CD4-positive, alpha-beta T cell (primary cell): ENCODE data around the gene ROPN1L. TPM values are rescaled to one million over a fixed set of nuclear protein-coding genes. Genes with fewer than 3 reads are reported as not detected.

Experiments
- ATAC-seq: fragments of 200-7000 bp; cut with Tn5 transposase; one replicate; pipeline ENCODE4 v1.10.0; 2022; ENCODE audit warnings: mild to moderate bottlenecking; ENCODE audit not compliant: poor library complexity
- CTCF ChIA-PET: fragments of 350-600 bp; sonication (Branson Sonifier 250); formaldehyde crosslinking; loops from one replicate; lab custom pipeline; 2021; ENCODE audit warnings: antibody characterized with exemption, inconsistent platforms; lab: Charles Lee
- POLR2A ChIA-PET: fragments of 350-600 bp; sonication (Branson Sonifier 250); formaldehyde crosslinking; loops from one replicate; lab custom pipeline; 2021; ENCODE audit warnings: antibody characterized with exemption, inconsistent platforms; lab: Charles Lee
- DNase-seq, 14 experiments: peaks; one replicate each; pipeline ENCODE4 v3.0.0-alpha.2; 2013 to 2020; ENCODE audit warnings: mixed read lengths in 2 of 14
- H3K27ac ChIP-seq, 2 donors: one replicate each; pipeline versions ENCODE4 v1.5.1 to v1.7.0; 2013; ENCODE audit warnings: low read length in 2 of 2, low read depth in 1 of 2, mild to moderate bottlenecking in 1 of 2
- H3K27me3 ChIP-seq, 2 experiments: 1 replicate in 1 of 2; 2 replicates in 1 of 2; pipeline versions ENCODE4 v1.6.1 to v1.7.0; 2013; ENCODE audit warnings: low read length in 2 of 2, control low read depth in 1 of 2, mild to moderate bottlenecking in 1 of 2, moderate library complexity in 1 of 2; ENCODE audit not compliant: insufficient read depth in 2 of 2, control insufficient read depth in 1 of 2
- H3K36me3 ChIP-seq: one replicate; pipeline ENCODE4 v1.6.1; 2013; ENCODE audit warnings: low read length, control low read depth; ENCODE audit not compliant: insufficient read depth
- H3K4me1 ChIP-seq: one replicate; pipeline ENCODE4 v1.6.1; 2013; ENCODE audit warnings: low read length, control low read depth; ENCODE audit not compliant: insufficient read depth
- H3K4me3 ChIP-seq: one replicate; pipeline ENCODE4 v1.5.1; 2013; ENCODE audit warnings: mild to moderate bottlenecking, low read length, moderate library complexity
- H3K9me3 ChIP-seq, 2 experiments: 1 replicate in 1 of 2; 2 replicates in 1 of 2; pipeline versions ENCODE4 v1.6.1 to v1.7.0; 2013; ENCODE audit warnings: low read length in 2 of 2, mild to moderate bottlenecking in 2 of 2, control low read depth in 1 of 2, moderate library complexity in 1 of 2; ENCODE audit not compliant: control insufficient read depth in 1 of 2, insufficient read depth in 1 of 2
- H3K27ac Mint-ChIP-seq: one replicate; pipeline ENCODE4 v1.8.0; 2020; ENCODE audit warnings: mixed read lengths
- H3K27me3 Mint-ChIP-seq: one replicate; pipeline ENCODE4 v1.8.0; 2021; ENCODE audit warnings: mixed read lengths
- H3K36me3 Mint-ChIP-seq: one replicate; pipeline ENCODE4 v1.8.0; 2021; ENCODE audit warnings: low read depth, mixed read lengths
- H3K4me1 Mint-ChIP-seq: one replicate; pipeline ENCODE4 v1.8.0; 2021; ENCODE audit warnings: low read depth, mixed read lengths
- H3K4me3 Mint-ChIP-seq: one replicate; pipeline ENCODE4 v1.8.0; 2020; ENCODE audit warnings: mild to moderate bottlenecking, mixed read lengths
- H3K9me3 Mint-ChIP-seq: one replicate; pipeline ENCODE4 v1.8.0; 2020; ENCODE audit warnings: mixed read lengths
- intact Hi-C, 2 experiments: fragments of 100-400 bp; cut with DNase I in 1 of 2; cut with micrococcal nuclease in 1 of 2; formaldehyde crosslinking; loops; one replicate each; pipeline versions ENCODE4 v1.15.1 to v1.9.0; 2023 to 2025; cut with DNase I, micrococcal nuclease
- total RNA-seq, 174 experiments: library from RNA in 2 of 174; stranded (reverse) in 2 of 174; gene quantifications; one replicate each; pipeline ENCODE4 v1.2.3 and lab custom pipeline; 2021 to 2026
- TF ChIP-seq, protein P1 (sequence below): fragments of 200-600 bp; IDR thresholded peaks from one replicate; pipeline ENCODE4 v1.8.0; 2022; ENCODE audit warnings: antibody characterized with exemption, mild to moderate bottlenecking

Gene ROPN1L
- total RNA-seq, 2 experiments from 2014 or later, result 0.42 to 0.58 TPM

DNA sequence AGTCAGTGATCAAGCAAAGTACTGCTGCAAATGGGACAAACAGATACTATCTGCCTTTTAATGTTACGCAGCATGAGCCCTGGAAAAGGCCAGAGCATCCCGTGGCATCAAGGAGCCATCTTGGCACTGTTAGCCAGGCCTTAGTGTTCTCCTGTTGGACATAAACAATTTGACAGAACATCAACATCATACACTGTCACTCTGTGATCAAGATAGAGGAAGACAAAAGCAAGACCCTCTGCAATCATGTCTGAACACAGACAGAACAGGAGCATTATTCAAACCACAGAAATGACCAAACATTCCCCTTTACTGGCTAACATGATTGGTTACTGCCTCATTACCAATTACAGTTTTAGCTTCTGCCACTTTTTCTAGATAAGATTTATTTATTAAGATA is 21.2 kb upstream of the ROPN1L start:
- CTCF ChIA-PET, result interaction anchor here (1.2 kb wide), 1 partner anchor 136 kb away, joined by 3 read pairs; no protein-coding TSS in a partner anchor
- peak overlapping the region; percentile 61 for H3K27ac Mint-ChIP-seq

GRCh38 chr5:10420932-10421331 is 20.7 kb upstream of the ROPN1L start:
- no peak overlapping the region for H3K4me3 Mint-ChIP-seq
- H3K9me3 Mint-ChIP-seq, result no peaks in the 10 kb centered on the region
- no peaks in the 10 kb centered on the region for H3K27me3 Mint-ChIP-seq
- intact Hi-C loops, result loop anchor here (5.0 kb wide), 2 partner anchors 59 to 139 kb away; no protein-coding TSS in a partner anchor
- Histone ChIP-seq H3K27ac (no peak overlapping the region), H3K27me3 (no peaks in the 10 kb centered on the region), H3K9me3 (no peaks in the 10 kb centered on the region), H3K4me3 (no peak overlapping the region), H3K36me3 (peaks cover 62% of the 10 kb centered on the region), H3K4me1 (peaks cover 9% of the 10 kb centered on the region)
- ATAC-seq, result no peak
- POLR2A ChIA-PET, result interaction anchor here (0.5 to 4.0 kb wide), 3 partner anchors 23 to 68 kb away, joined by 3 to 22 read pairs (median 4); partner anchors contain the start of gene MARCHF6
- CTCF ChIA-PET, result interaction anchor here (1.2 kb wide), 1 partner anchor 137 kb away, joined by 3 read pairs; no protein-coding TSS in a partner anchor
- H3K27ac Mint-ChIP-seq, result peak overlapping the region; percentile 61
- TF ChIP-seq, protein P1, sequence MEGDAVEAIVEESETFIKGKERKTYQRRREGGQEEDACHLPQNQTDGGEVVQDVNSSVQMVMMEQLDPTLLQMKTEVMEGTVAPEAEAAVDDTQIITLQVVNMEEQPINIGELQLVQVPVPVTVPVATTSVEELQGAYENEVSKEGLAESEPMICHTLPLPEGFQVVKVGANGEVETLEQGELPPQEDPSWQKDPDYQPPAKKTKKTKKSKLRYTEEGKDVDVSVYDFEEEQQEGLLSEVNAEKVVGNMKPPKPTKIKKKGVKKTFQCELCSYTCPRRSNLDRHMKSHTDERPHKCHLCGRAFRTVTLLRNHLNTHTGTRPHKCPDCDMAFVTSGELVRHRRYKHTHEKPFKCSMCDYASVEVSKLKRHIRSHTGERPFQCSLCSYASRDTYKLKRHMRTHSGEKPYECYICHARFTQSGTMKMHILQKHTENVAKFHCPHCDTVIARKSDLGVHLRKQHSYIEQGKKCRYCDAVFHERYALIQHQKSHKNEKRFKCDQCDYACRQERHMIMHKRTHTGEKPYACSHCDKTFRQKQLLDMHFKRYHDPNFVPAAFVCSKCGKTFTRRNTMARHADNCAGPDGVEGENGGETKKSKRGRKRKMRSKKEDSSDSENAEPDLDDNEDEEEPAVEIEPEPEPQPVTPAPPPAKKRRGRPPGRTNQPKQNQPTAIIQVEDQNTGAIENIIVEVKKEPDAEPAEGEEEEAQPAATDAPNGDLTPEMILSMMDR, result no peak
- no peak for DNase-seq
- H3K4me1 Mint-ChIP-seq, result peaks cover 43% of the 10 kb centered on the region
- H3K36me3 Mint-ChIP-seq, result peaks cover 97% of the 10 kb centered on the region

More for the DNA sequence above, 21.2 kb upstream of the ROPN1L start:
- H3K9me3 Mint-ChIP-seq, result no peaks in the 10 kb centered on the region
- Histone ChIP-seq H3K27me3 (no peaks in the 10 kb centered on the region), H3K36me3 (peaks cover 62% of the 10 kb centered on the region), H3K27ac (no peak overlapping the region), H3K9me3 (no peaks in the 10 kb centered on the region), H3K4me1 (peaks cover 9% of the 10 kb centered on the region), H3K4me3 (no peak overlapping the region)
- DNase-seq (no peak), ATAC-seq (no peak)
- H3K27me3 Mint-ChIP-seq, result no peaks in the 10 kb centered on the region
- H3K36me3 Mint-ChIP-seq, result peaks cover 97% of the 10 kb centered on the region
- intact Hi-C loops, result loop anchor here (5.0 kb wide), 2 partner anchors 58 to 138 kb away; no protein-coding TSS in a partner anchor
- no peak overlapping the region for H3K4me3 Mint-ChIP-seq
- TF ChIP-seq, protein P1, result no peak
- H3K4me1 Mint-ChIP-seq, result peaks cover 43% of the 10 kb centered on the region
- POLR2A ChIA-PET, result interaction anchor here (4.0 kb wide), 1 partner anchor 67 kb away, joined by 22 read pairs; the partner anchor contains the start of gene MARCHF6

- DNase-seq, result peak in 4 of 14 experiments; percentile 14 to 68 (median 26)
- peak; percentile 79 for ATAC-seq
- intact Hi-C loops, result loop anchor here (5.0 kb wide), 2 partner anchors 60 to 140 kb away; no protein-coding TSS in a partner anchor
- TF ChIP-seq, protein P1, result no peak
- no peak overlapping the region for H3K27ac ChIP-seq
- Mint-ChIP-seq H3K27ac (peak overlapping the region; percentile 61), H3K27me3 (no peaks in the 10 kb centered on the region), H3K36me3 (peaks cover 97% of the 10 kb centered on the region), H3K4me1 (peaks cover 43% of the 10 kb centered on the region), H3K9me3 (no peaks in the 10 kb centered on the region), H3K4me3 (peak overlapping the region; percentile 72)
- ChIA-PET POLR2A (interaction anchor here (0.6 to 4.0 kb wide), 5 partner anchors 9 to 134 kb away, joined by 3 to 22 read pairs (median 4); partner anchors contain the start of gene MARCHF6), CTCF (interaction anchor here (1.2 to 1.5 kb wide), 2 partner anchors 57 to 138 kb away, joined by 3 read pairs; no protein-coding TSS in a partner anchor)
- peaks cover 9% of the 10 kb centered on the region for H3K4me1 ChIP-seq
- no peaks in the 10 kb centered on the region for H3K9me3 ChIP-seq
- peaks cover 63% of the 10 kb centered on the region for H3K36me3 ChIP-seq
- no peak overlapping the region for H3K4me3 ChIP-seq
- no peaks in the 10 kb centered on the region for H3K27me3 ChIP-seq
These were observed 19.6 kb upstream of the ROPN1L start for GRCh38 chr5:10421896-10422691.
